Measurements from ENCODE around the gene VRK1. TPM values are rescaled to one million over a fixed set of nuclear protein-coding genes. Genes with fewer than 3 reads are reported as not detected.
"Not testable (repeated sequence)": the region's sequence is repeated elsewhere in the genome, so short reads cannot be mapped to it uniquely, and the experiment has no call there.

The VRK1 gene, protein sequence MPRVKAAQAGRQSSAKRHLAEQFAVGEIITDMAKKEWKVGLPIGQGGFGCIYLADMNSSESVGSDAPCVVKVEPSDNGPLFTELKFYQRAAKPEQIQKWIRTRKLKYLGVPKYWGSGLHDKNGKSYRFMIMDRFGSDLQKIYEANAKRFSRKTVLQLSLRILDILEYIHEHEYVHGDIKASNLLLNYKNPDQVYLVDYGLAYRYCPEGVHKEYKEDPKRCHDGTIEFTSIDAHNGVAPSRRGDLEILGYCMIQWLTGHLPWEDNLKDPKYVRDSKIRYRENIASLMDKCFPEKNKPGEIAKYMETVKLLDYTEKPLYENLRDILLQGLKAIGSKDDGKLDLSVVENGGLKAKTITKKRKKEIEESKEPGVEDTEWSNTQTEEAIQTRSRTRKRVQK
- 13.3 and 14.2 TPM in 2 replicates for total RNA-seq

- peak; percentile 67 for DNase-seq (ENCODE audit: extremely low read depth, low read depth, low spot score)
Observed at GRCh38 chr14:96796851-96797581, at the start of gene VRK1. Gene VRK1 (plus strand): TSS chr14:96797382. CDS start chr14:96833472, 36,090 bp downstream.

DNA sequence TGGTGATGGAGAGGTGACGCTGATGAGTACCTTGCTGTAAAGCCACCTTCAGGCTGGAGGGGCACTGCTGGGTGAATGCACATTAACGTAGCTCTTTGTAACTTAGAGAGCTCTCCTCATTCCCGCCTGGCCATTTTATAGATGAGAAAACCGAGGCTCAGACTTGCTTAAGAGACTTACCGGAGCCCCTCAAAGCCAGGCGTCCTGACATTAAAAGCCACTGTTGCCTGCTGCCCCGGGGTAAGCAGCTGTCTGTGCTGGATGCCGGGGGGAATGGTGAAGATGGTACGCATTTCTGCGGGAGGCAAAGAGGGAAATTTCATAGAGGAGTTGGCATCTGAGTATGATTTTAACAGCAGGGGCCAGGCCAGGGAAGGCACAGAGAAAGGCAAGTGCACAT is 49.6 kb upstream of the VRK1 start:
- no peak for DNase-seq (ENCODE audit: extremely low read depth, low read depth, low spot score)

- DNase-seq (ENCODE audit: extremely low read depth, low read depth, low spot score): no peak
Observed at GRCh38 chr14:96748362-96748761, 48.8 kb upstream of the VRK1 start.

DNA sequence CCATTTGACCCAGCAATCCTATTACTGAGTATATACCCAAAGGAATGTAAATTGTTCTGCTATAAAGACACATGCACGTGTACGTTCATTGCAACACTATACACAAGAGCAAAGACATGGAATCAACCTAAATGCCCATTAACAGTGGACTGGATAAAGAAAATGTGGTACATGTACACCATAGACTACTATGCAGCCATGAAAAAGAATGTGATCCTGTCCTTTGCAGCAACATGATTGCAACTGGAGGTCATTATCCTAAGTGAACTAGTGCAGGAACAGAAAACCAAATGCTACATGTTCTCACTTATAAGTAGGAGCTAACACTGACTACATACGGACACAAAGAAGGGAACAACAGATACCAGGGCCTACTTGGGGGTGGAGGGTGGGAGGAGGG is 45.7 kb upstream of the VRK1 start:
- DNase-seq (ENCODE audit: extremely low read depth, low read depth, low spot score): no peak

GRCh38 chr14:96752125-96752524 is 45.1 kb upstream of the VRK1 start:
- no peak for DNase-seq (ENCODE audit: extremely low read depth, low read depth, low spot score)

- no peak for DNase-seq (ENCODE audit: extremely low read depth, low read depth, low spot score)
Observed at GRCh38 chr14:96752594-96752993, 44.6 kb upstream of the VRK1 start.

GRCh38 chr14:96754162-96754844 is 42.9 kb upstream of the VRK1 start:
- no peak for DNase-seq (ENCODE audit: extremely low read depth, low read depth, low spot score)

DNA sequence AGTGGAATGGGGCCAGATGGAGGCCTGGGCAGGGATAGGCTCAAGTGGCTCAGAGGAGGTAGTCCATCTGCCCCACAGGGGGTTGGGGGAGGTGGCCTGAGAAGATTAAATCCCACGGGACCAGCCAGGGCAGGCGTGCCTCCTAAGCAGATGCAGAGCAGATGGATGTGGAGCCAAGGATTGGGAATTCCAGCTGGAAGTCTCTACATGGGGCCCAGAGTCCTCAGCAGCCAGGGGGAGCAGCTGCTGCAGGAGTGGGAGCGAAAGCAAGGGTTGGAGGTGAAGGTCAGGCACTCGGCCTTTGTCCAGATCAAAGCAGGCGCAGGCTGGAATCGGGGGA is 42.4 kb upstream of the VRK1 start:
- DNase-seq (ENCODE audit: extremely low read depth, low read depth, low spot score): no peak

GRCh38 chr14:96756745-96757144 is 40.4 kb upstream of the VRK1 start:
- no peak for DNase-seq (ENCODE audit: extremely low read depth, low read depth, low spot score)

GRCh38 chr14:96757456-96757855 is 39.7 kb upstream of the VRK1 start:
- no peak for DNase-seq (ENCODE audit: extremely low read depth, low read depth, low spot score)

GRCh38 chr14:96761066-96761465 is 36.1 kb upstream of the VRK1 start:
- DNase-seq (ENCODE audit: extremely low read depth, low read depth, low spot score): no peak

DNA sequence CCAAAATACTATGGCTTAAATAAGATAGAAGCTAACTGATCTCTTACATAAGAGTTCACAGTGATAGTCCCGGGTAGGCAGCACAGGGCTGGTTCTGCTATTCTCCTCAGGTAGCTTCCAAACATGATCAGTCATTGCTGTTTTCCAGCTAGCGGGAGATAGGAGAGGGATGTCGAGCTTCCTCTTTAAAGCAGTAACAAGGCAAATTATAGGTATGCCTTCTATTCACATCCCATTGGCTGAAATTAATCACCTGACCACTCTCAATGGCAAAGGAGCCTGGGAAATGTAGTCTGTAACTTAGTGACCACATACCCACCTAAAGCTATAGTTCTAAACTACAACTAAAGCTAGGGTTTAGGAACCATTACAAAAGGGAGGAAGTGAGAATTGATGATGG is 34.5 kb upstream of the VRK1 start:
- DNase-seq (ENCODE audit: extremely low read depth, low read depth, low spot score): no peak

DNA sequence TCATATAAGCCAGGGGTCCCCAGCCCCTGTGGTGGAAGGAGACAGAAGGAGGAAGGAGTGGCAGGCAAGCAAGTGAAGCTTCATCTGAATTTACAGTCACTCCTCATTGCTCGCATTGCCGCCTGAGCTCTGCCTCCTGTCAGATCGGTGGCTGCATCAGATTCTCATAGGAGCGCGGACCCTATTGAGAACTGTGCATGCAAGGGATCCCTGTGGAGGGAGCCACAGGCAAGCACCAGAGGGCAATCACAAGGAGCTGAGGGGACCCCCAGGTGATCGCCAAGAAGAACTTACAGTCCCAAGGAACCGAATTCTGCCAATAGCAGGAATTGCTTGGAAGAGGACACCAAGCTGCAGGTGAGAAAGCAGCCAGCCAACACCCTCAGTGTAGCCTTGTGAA is 33.2 kb upstream of the VRK1 start:
- no peak for DNase-seq (ENCODE audit: extremely low read depth, low read depth, low spot score)

DNA sequence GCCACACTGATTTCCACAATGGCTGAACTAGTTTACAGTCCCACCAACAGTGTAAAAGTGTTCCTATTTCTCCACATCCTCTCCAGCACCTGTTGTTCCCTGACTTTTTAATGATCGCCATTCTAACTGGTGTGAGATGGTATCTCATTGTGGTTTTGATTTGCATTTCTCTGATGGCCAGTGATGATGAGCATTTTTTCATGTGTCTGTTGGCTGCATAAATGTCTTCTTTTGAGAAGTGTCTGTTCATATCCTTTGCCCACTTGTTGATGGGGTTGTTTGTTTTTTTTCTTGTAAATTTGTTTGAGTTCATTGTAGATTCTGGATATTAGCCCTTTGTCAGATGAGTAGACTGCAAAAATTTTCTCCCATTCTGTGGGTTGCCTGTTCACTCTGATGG is 32.0 kb upstream of the VRK1 start:
- DNase-seq (ENCODE audit: extremely low read depth, low read depth, low spot score): not testable (repeated sequence)

DNA sequence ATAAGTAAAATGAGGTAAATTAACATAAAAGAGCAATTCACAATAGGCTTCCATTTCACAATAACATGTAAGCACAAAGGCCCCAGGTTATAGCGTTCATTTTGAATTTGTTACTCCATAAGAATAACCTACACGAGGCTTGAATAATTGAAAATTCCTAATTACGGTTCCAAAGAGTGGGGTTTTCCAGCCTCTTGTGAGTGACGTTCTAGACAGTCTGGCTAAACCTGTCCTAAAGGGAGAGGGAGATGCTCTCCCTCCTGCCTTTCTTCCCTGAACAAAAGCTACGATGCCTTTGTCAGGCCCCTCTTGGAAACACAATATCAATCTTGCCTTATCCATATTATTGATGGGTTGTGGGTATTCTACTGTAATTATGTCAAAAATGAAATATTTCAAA is 24.3 kb upstream of the VRK1 start:
- DNase-seq (ENCODE audit: extremely low read depth, low read depth, low spot score): no peak

- DNase-seq (ENCODE audit: extremely low read depth, low read depth, low spot score): no peak
Observed at GRCh38 chr14:96776791-96777190, 20.4 kb upstream of the VRK1 start.

DNA sequence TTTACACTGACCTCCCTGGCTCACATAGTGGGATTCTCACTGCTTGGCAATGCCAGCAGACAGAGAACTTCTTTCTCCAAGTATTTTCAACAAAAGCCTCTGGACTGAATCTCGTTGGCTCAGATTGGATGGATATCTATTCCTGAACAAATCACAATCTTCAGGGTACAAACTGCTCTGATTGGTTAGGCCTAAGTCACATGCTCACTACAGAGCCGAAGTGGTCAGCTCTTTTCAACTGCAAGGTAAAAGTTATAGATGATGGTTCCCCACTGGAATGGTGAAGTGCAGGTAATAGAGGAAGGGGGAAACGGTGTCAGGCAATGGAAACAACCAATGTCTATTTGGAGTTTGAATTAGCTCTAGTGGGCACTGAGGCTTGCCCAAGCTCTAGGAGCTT is 16.7 kb upstream of the VRK1 start:
- DNase-seq (ENCODE audit: extremely low read depth, low read depth, low spot score): no peak

DNA sequence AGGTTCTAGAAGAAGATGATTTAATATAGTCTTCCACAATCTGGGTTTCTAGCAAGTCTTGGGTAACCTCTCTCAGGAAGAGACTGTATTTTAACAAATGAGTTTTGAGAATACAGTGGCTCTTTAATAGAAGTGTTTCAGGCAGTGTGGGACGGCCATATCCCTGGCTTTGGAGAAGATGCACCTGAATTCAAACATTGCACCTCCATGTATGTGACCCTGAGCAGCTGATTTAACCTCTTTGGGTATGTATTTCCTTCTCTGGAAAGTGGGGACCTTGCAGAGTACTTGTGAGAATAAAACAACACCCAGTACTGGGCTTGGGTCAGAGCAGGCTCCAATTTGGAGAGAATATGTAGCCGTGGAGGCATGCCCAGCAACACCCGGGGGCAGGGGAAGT is 15.8 kb upstream of the VRK1 start:
- DNase-seq (ENCODE audit: extremely low read depth, low read depth, low spot score): no peak

- DNase-seq (ENCODE audit: extremely low read depth, low read depth, low spot score): no peak
Observed at GRCh38 chr14:96782436-96782835, 14.7 kb upstream of the VRK1 start.

GRCh38 chr14:96783043-96783914 is 13.9 kb upstream of the VRK1 start:
- DNase-seq (ENCODE audit: extremely low read depth, low read depth, low spot score): no peak

- DNase-seq (ENCODE audit: extremely low read depth, low read depth, low spot score): no peak
Observed at GRCh38 chr14:96783915-96784224, 13.3 kb upstream of the VRK1 start.
